HG03521 (cell line): ENCODE data around the gene RAD51B.

ENCODE experiments used
- ATAC-seq: cut with Tn5 transposase; IDR thresholded peaks from one replicate; pipeline ENCODE4 v1.9.1; 2021; ENCODE audit warnings: mild to moderate bottlenecking, moderate library complexity; ENCODE audit not compliant: unreplicated experiment

Gene RAD51B

DNA sequence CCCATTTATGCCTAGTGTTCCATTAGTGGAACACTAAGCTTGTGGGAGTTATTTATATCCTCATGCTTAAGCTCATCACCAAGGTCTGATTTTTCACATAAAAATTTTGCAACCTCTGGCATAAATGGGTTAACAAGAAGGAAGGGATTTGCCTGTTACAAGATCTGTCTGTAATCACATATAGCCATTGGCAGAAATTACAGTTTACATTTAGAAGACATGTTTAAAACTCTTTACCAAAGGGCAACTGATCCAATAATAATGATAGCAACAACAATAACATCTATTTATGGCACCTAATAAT lies 550.4 kb downstream of the RAD51B start:
- ATAC-seq, result no peak

DNA sequence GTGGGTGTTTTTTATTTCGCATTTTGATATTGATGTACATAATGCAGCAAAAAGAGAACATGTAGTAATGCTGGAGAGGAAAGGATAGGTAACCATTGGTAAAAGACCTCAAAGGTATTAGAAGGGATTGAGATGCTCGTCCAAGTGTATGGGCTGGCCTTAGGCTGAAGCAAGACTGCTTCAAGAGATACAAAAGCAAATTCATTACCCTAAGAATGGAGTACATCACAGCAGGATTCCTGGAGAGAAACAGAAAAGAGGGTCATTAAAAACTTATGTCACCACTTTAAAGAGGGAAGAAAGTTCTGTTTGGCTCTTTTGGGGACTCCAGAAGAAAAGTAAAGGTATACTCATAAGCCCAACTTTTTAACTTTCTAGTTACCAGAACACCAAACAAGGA lies 552.8 kb downstream of the RAD51B start:
- ATAC-seq, result no peak

DNA sequence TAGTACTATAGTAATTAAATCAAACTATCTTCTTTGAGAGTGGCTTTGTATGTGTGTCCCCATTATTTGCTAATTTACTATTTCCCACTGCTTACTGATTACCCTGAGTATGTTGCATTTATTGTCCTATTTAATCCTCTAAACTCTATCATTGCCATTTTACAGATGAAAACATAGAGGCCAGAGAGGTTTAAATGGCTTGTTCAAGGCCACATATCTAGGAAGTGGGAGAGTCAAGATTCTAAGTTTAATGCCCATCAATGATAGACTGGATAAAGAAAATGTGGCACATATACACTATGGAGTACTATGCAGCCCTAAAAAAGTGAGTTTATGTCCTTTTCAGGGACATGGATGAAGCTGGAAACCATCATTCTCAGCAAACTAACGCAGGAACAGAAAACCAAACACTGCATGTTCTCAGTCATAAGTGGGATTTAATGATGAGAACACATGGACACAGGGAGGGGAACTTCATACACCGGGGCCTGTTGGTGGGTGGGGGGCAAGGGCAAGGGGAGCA lies 553.6 kb downstream of the RAD51B start:
- no peak for ATAC-seq

DNA sequence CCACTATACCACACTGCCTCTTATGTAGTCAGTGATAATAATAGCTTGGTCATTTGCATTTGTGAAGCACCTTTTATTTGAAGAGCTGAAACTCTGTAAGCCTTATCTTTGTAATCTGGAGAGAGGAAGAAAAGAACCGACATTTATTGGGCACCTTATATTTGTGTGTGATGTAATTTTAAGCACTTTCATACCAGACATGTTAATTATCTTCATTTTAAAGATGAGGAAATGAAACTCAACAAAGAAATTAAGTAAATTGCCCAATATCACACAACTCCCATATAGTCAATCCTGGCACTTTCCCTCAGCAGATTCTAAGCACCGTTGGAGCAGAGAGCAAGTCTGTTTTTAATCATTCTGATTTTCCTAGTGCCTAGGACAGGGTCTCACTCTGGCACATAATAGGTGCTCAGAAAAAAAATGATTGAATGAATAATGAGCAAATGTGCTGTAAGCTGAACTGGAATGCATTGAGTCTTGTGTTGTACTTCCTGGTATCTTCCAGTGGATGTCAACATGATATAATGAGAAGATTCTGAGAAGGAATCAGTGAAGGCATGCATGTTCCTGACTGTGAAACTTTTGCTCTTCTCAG lies 554.4 kb downstream of the RAD51B start:
- no peak for ATAC-seq

DNA sequence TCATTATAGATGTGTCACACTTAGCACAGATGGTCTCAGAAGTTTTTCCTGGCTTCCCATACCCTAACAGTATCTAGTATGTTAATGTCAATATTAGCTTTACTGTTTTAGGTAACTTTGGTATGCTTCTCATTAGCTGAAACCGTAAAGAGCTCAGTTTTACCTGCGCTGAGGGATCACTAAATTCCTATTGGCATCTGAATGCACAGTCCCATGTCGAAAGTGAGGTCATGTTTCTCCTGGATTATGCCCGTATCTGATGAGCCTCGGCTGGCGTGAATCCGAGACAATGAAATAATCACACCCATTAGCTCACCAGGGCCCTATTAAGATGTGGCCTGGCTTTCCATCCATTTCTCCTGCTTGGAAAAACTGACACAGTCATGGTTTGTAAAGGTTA lies 555.1 kb downstream of the RAD51B start:
- no peak for ATAC-seq

DNA sequence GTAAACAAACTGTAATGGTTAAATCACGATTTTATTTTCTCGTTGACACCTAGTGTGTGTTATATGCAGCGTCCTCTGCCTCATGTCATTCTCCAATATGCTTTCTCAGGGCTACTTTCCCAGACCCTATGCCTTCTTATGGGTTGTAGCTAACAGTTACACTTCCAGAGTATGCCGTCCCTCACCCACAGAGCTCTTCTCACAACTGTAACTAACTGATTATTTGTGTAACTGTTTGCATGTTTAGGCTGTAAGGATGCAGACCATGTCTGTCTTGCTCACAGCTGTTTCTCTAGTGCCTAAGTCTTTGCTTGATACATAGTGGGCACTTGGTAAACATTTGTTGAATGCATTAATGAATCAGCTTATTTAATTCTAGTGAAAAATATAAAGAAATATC lies 555.8 kb downstream of the RAD51B start:
- no peak for ATAC-seq

DNA sequence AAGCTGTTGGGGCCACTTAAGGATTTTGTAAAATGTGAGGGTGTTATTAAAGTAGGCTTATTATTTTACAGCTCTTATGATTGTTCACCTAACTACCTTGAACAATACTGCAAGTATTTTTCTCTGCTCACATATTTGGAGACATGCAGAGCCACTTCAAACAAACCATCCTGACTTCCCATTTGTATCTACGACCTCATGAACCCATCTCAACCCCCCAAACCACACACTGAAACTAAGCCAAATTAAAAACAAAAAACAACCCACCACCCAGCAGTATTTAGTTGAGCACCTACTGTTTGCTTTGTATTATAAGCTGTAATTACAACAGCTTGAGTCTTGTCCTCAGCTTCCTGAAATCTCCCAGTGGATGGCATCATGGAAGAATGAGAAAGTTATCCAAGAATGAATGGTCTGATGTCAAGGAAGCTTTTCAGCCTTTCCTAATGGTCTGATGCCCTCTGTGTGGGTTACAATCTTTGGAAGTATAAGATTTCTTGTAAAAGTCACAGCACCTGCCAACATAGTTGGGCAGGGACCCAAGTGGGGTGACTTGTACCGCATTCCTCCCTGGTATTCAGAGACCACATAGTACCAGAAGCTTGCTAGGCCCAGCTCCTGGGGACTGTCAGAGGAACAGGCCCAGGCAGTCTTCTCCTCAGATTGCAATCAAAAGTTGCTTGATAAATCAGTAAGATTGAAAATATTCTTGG lies 556.6 kb downstream of the RAD51B start:
- no peak for ATAC-seq

DNA sequence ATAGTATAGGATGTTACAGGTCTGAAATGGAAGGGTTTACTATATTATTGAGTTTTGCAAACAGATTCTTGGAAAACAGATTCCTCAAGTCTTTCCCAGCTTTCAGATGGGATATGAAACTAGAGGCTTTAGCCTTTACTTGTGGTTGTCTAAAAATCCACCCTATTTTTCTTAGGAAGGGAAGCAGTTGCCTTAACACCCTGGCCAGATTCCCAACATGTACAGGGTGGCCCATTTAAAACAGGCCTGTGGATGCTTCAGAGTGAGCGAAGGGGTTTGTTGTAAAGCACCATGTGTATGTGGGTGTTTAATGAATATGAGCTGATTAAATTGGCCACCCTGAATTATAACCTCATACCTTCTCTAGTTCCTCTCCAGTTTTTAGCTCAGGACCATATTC lies 557.4 kb downstream of the RAD51B start:
- no peak for ATAC-seq

DNA sequence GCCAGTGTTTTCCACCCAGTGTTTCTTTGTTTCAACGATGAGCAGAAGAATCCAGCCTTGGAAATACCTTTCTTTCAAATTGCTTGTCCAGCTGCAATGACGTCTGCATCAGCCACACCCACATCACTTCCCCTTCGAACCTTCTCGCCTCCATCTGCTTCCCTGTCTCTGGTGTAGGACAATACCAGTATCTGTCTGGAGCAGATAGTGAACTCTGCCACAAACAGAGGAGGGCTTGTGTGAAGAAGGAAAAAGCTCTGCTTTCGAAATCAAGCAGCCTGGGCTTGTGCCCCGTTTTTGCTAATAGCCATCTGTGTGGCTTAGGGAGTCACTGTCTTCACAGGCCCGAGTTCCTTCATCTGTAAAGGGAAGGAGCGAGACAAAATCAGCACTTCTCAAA lies 557.9 kb downstream of the RAD51B start:
- no peak for ATAC-seq

DNA sequence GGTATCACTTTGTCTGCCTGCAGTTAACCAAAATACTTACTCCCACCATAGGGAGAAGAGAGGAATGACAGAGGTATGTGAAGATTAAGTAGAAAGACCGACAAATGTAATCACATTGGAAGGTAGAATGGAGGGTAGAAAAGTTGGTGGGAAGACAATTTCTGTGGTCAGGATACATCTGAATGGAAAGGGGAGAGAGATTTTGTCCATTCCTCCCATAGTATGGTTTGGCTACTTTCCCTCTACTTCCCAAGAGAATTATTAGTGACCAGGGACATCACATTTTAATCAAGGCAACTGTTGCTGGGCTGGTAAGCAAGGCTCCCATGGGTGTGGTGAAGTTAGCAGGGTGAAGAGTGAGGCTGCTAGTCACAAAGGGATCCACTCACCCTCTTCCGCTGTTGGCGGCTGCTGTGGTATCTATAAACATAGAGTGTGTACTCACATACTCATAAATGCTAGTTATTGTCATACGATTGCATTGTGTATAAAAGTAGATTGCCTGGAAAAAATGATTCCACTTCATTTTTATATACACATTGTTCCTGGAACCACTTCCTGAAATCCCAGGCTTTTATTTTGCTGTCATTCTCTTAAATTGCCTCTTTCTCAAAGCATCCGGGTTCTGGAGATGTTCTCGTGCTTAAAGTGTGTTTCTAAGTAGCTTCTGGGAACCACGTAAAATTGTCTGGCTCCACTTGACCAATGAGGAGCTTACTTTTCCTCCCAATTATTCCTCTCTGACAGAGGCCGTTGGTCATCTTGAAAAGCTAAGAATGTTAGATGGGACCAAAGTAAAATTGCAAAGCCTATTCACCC lies 560.1 kb downstream of the RAD51B start:
- ATAC-seq, result no peak

DNA sequence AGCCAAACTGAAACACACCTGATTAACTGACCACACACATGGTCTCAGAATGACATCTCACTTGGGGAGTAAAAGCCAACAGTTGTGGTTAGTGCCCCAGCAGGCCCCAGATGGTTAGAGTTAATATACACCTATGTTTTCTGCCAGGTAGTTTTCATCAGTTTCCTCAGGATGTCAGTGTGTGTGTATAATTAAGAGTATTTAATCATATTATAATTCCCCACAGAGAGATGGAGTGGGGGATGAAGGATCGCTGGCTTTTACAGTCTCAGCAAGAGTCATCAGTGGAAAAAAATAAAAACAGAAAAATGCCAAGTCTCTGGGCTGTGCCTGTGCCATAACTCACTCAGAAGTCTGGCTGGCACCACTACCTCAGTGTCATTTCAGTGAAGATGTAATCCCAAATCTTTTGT lies 560.8 kb downstream of the RAD51B start:
- ATAC-seq, result peak; percentile 50

DNA sequence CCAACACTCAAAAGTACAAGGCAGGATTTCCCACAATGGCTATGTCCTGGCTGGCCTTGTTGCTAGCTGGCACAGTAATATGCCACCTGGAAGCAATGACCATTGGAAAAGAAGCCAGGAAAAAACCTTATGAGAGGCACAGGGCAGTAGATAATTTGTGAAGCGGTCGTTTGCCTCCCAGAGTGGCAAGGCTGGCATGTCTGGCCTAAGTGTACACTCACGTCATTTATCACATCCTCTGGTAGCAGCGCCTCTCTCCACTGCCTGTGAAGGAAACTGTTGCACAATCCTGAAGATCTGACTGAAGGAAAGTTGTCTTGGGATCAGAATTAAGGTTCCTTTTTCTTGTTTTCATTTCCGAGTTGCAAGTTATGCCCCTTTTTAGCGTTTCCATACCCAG lies 564.8 kb downstream of the RAD51B start:
- no peak for ATAC-seq

DNA sequence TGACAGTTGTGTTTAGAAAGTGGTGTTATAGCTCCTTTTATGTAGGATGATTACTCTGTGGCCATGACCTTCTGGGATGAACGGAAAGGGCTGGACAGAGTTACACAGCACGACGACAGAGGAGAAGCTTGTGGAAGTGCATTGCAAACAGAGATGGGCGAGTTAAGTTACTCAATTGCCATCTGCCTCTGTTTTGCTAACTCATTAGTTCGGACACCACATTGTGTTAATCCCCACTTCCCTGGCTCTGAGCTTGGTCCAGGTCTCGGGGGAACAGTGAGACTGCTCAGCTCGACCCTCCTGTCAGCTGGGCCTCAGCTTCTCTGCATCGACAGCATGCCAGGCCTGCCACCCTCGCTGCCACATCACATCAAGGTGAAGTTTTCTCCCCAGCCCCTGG lies 565.3 kb downstream of the RAD51B start:
- no peak for ATAC-seq

DNA sequence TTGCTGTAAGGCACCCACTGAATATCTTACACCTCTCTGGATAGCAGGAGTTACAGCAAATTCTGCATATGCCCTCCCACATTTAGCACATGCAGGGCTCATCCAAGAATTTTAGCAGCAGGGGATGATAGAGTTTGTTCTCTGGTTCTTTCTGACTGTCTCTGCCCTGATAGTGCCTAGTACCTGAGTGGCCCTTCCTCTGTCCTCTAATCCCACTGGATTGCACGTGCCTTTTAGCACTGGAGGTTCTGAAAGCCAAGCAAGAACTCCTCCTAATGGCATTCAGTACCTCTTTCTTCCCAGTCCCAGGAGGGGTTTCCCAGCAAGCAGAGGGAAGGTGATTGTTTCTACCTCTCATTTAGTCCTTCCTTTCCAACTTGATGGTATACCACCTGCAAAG lies 566.9 kb downstream of the RAD51B start:
- ATAC-seq, result no peak

DNA sequence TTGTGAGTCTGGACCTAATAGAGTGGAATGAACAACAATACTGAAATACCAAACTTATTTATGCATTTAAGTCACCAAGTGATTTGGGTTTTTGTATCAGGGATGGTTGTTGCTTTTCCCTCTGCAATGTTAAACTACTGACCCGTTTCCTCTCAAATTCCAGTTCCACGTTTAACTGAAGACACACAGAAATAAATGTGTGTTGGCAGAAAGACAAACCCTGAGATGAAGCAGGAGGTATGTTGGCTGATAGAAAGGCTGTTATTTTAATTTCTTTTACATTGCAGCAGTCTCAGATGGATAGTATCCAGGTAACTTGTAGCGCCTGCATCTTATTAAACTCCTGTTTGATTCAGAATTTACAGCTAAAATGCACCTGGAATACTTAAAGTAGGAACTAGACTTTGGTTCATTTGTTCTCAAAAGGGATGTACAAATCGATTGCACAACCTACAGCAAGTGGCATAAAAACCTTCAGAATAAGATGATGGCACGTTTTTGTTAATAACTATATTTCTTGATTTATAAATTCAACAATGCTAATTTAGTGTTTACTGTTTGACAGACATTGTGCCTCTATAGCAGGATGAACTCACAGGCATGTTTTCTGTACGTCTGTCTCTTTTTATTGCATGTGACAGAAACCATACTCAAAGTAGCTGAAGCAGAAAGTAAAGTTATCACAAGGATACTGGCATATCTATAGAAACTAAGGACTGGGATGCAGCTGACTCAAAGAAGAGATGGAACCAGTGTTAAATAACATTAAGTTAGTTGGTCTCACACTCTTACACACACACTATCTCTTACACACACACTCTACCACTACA lies 567.6 kb downstream of the RAD51B start:
- ATAC-seq, result no peak

DNA sequence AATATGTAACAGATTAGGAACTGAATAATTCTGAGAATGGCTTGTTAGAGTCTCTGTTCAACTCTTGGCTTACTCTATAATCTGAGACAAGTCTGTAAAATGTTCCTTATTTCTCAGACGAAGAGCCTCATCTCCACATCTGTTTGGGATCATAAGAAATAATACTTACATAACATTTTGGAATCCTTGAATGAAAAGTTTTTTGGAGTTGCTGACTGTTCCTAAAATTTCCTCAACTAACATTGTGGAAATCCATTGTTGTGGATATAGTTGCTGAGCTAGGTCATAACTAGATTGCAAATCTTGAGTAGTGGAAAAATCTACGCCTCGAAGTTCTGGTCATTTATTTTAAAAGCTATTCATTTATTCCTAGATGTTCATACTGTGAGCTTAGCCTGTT lies 570.4 kb downstream of the RAD51B start:
- no peak for ATAC-seq

DNA sequence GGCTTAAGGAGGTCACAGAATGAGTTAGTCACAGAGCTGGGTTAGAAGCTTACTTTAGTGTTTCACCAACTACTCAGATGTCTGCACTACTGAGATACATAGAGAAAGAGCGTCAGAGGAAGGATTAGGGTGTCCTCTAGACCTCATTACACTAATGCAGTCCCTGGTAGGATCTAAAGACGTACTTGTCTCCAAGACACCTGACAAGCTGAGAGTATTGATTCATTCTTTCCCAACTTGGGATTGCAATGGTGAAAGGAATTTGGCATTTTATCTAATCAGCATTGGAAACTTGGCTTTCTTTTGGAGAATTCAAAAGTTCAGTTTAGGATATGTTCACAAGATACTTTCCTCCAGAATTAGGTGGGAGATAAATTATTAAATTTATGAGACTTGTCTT lies 571.2 kb downstream of the RAD51B start:
- ATAC-seq, result no peak

DNA sequence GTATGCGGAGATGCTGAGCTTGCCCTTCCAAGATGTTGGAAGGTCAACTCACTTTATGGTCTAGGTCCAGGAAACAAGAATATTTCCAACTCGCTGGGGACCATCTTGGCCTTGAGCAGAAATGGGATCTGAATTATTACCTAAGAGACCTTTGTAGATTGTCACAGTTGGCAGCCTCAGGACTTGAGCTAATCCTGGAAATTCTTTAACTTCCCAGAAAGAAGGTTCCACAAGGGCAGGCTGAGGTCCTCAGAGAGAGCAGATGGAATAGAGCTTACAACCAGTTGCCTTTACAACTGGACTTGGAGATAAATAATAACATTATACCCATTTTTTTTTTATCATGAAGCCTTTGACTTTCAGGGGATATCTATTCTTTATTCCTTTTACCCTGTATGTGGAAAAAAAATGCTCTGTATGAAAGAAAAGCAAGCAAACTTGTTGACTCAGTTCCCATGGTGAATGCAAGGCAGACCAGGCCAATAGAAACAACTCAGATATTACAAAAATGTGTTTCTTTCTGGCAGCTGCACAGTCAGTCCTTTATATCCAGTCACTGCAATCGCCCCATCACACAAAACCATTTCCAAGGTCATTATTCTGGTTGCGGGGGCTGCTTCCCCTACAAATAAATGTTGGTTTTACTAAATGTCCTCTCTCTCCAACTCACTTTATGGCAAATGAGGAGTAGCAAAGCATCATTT lies 571.9 kb downstream of the RAD51B start:
- ATAC-seq, result no peak

DNA sequence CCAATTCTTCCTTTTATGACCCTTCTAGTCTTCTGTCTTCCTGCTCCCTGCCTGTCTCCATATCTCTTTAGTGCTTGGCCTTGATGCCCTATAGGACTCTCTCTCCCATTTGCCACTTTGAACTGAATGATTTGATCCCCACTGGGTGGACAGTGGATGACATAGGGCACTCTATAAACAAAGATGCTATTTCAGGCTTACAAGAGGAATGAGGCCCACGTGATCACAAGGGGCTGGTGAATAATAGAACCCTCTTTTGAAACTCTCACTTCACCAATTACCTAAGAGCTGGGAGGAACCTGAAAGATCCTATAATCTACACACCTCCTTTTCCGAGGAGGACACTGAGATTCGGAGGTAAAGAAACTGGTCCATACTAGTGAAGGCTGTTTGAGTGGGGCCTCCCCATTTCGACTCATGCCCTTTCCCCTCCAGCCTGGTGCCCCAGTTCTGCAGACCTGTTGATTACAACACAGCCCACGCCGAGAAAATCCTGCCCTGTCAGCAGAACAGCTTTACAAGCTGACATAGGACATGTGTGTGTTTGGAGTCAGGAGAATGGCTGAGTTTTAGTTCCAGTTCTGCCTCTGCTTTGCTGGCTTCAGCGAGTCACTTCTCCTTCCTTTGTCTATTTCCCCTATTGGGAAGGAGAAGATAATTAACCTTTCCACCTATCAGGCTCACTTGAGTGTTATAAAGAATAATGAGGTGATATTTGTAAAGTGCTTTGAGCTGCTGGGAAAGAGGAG lies 573.0 kb downstream of the RAD51B start:
- no peak for ATAC-seq

DNA sequence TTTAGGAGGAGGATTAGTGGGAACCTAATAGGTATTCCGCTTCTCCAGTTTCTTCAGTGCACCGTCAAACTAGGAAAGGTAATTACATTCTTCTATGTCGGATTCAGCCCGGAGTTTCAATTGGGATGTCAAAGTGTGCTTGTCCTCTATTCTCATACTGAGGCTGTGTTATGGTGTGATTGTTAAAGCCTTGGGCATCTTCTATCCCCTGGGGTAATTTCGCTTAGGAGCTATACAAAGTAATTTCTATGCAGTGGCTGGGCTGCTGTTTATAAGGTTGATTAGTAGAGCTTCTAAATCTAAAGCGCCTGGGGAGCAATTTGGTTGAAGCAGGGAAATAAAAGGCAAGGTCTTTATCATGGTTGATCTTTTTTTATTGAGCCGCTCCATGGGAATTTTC lies 573.7 kb downstream of the RAD51B start:
- ATAC-seq, result no peak
